Ovary (tissue), 9 donors: ENCODE results near the gene AGAP6. TPM values are rescaled to one million over a fixed set of nuclear protein-coding genes. Genes with fewer than 3 reads are reported as not detected.
"Not testable (repeated sequence)": the region's sequence is repeated elsewhere in the genome, so short reads cannot be mapped to it uniquely, and the experiment has no call there.

ENCODE experiments used
- DNase-seq, 5 donors: peaks; one replicate each; pipeline ENCODE4 v3.0.0-alpha.2; 2019 to 2020
- H3K27ac ChIP-seq, 2 donors: fragments of 200-600 bp; one replicate each; pipeline versions ENCODE4 v1.5.1 to v1.8.0; 2019 to 2022
- H3K27me3 ChIP-seq: fragments of 200-600 bp; one replicate; pipeline ENCODE4 v1.8.0; 2022
- H3K36me3 ChIP-seq: fragments of 200-600 bp; sonication (generic); one replicate; pipeline ENCODE4 v1.5.1; 2019
- H3K4me1 ChIP-seq: one replicate; pipeline ENCODE4 v1.8.1; 2013; ENCODE audit warnings: mild to moderate bottlenecking, moderate library complexity; ENCODE audit not compliant: insufficient read depth
- H3K4me3 ChIP-seq: fragments of 200-600 bp; sonication (generic); one replicate; pipeline ENCODE4 v1.5.1; 2017
- H3K9me3 ChIP-seq, 2 donors: fragments of 200-600 bp in 1 of 2; sonication (generic) in 1 of 2; one replicate each; pipeline versions ENCODE4 v1.5.1 to v1.8.1; 2013 to 2019; ENCODE audit warnings: mild to moderate bottlenecking in 1 of 2, moderate library complexity in 1 of 2
- WGBS, 3 donors: extraction: QIAGEN DNeasy Blood & Tissue Kit in 1 of 3; methylation state at CpG; one replicate each; pipeline versions ENCODE4 v1.1.5 to v1.1.7; 2013 to 2017; 5-methylcytosine and 5-hydroxymethylcytosine counted together
- intact Hi-C, 4 donors: fragments of 100-400 bp; cut with DNase I; formaldehyde crosslinking; loops; one replicate each; pipeline versions ENCODE4 v1.11.0 to v1.15.1; 2022 to 2023
- polyA plus RNA-seq, 2 donors: library from polyadenylated mRNA; stranded (reverse); fragments of 200-250 nt in 1 of 2; fragments of 350-450 nt in 1 of 2; fragmentation: Illumina TruSeq in 1 of 2; extraction: RNeasy Lipid Tissue Mini Kit (QIAGEN cat#74804) in 1 of 2; gene quantifications; one replicate each; pipeline ENCODE4 v1.2.3, GENCODE V29; 2013 to 2014
- total RNA-seq, 7 donors: library from RNA; depleted of rRNA in 2 of 7; stranded (reverse); fragments of >200 nt in 2 of 7; fragmentation: NEBNext Ultra II Directional in 3 of 7; extraction: Animal tissue kit (Norgen Biotek cat#: 25700) in 3 of 7; gene quantifications; one replicate each; pipeline versions ENCODE4 v1.1.0 to v1.2.4, GENCODE V29; 2016 to 2023
- donor health status: DM: no; HTN: no; CAD: no; lungs with moderate emphysema.
- donor health status: DM: no; HTN: no; CAD: no.
- donor health status: Bipolar disorder and iron deficiency.
- donor health status: DM: yes; HTN: yes; CAD: no.
- donor health status: DM: no; HTN: no; CAD: no.
- donor health status: DM: yes; HTN: yes; CAD: no.

The AGAP6 gene
- total and polyA plus RNA-seq, 9 donors: 7.3 to 20.9 (median 10.2) TPM

- H3K27ac ChIP-seq, intact Hi-C loops, H3K4me1 ChIP-seq, H3K4me3 ChIP-seq, H3K27me3 ChIP-seq, DNase-seq, H3K36me3 ChIP-seq, H3K9me3 ChIP-seq: not testable (repeated sequence)
- 95 to 97% (median 96%) methylated on average over 3 of the region's 3 CpGs for WGBS, 3 donors
Measured at GRCh38 chr10:49977756-49978155, 10.4 kb upstream of the AGAP6 start.

- H3K27me3 ChIP-seq, H3K36me3 ChIP-seq, H3K27ac ChIP-seq, H3K9me3 ChIP-seq, H3K4me1 ChIP-seq, H3K4me3 ChIP-seq, DNase-seq, intact Hi-C loops: not testable (repeated sequence)
- WGBS, 3 donors: 80 to 90% (median 85%) methylated on average over 3 of the region's 3 CpGs
Measured at GRCh38 chr10:49987207-49987606, 999 bp upstream of the AGAP6 start.

- H3K27me3 ChIP-seq, DNase-seq, H3K9me3 ChIP-seq, intact Hi-C loops, H3K4me1 ChIP-seq, H3K36me3 ChIP-seq, H3K27ac ChIP-seq, H3K4me3 ChIP-seq: not testable (repeated sequence)
- WGBS, 3 donors: 22 to 27% (median 26%) methylated on average over 5 of the region's 5 CpGs
Measured at GRCh38 chr10:49995321-49995720, 7.1 kb downstream of the AGAP6 start.

GRCh38 chr10:50014024-50014423 is 25.8 kb downstream of the AGAP6 start:
- intact Hi-C loops, DNase-seq, H3K4me3 ChIP-seq, H3K27ac ChIP-seq, H3K27me3 ChIP-seq, H3K36me3 ChIP-seq, H3K9me3 ChIP-seq, H3K4me1 ChIP-seq: not testable (repeated sequence)
- 84 to 92% (median 88%) methylated on average over 4 to 7 of the region's 7 CpGs for WGBS, 3 donors

DNA sequence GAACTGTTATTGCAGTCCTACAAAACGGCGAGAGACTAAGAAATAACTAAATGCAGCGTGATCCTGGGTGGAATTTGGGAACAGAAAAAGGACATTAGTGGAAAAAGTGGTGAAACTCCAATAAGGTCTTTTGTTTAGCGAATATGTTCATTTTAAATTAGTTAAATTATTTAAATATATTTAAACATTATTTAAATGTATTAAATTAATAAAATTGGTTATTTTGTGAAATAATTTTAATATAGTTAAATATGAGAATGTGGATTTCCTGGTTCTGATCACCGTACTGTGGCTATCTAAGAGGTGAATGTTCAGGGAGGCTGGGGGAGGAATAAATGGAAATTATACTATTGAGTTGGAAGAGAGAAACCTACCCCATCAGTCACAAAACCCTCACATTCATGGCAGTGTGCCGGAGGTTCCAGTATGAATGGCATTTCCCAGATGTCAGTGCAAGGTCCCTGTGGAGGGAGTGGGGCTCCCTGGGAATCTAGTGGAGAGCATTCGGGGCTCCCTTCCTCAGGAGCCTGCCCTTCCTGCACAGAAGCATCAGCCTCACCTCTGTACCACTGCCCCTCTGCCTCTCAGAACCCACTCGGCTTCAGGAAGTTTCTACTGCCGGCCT is 27.5 kb downstream of the AGAP6 start:
- H3K36me3 ChIP-seq, DNase-seq, H3K4me3 ChIP-seq, intact Hi-C loops, H3K27me3 ChIP-seq, H3K9me3 ChIP-seq, H3K4me1 ChIP-seq, H3K27ac ChIP-seq: not testable (repeated sequence)
- 61 to 68% (median 64%) methylated on average over 9 of the region's 9 CpGs for WGBS, 3 donors

- H3K27me3 ChIP-seq, DNase-seq, H3K27ac ChIP-seq, H3K9me3 ChIP-seq, H3K36me3 ChIP-seq, H3K4me1 ChIP-seq, H3K4me3 ChIP-seq, intact Hi-C loops: not testable (repeated sequence)
- WGBS, 3 donors: 78 to 82% (median 81%) methylated on average over 5 of the region's 5 CpGs
Measured at GRCh38 chr10:50016926-50017325, 28.7 kb downstream of the AGAP6 start.

GRCh38 chr10:50017646-50018045 is 29.4 kb downstream of the AGAP6 start:
- H3K36me3 ChIP-seq, H3K4me1 ChIP-seq, H3K27ac ChIP-seq, H3K9me3 ChIP-seq, H3K4me3 ChIP-seq, H3K27me3 ChIP-seq, DNase-seq, intact Hi-C loops: not testable (repeated sequence)
- 77 to 79% (median 79%) methylated on average over 5 of the region's 5 CpGs for WGBS, 3 donors

GRCh38 chr10:50019279-50019678 is 31.1 kb downstream of the AGAP6 start:
- WGBS, 3 donors: 83 to 91% (median 83%) methylated on average over 3 of the region's 3 CpGs
- H3K27me3 ChIP-seq, H3K9me3 ChIP-seq, H3K27ac ChIP-seq, intact Hi-C loops, H3K4me3 ChIP-seq, H3K36me3 ChIP-seq, DNase-seq, H3K4me1 ChIP-seq: not testable (repeated sequence)

- not testable (repeated sequence) for H3K27ac ChIP-seq, H3K4me1 ChIP-seq, H3K36me3 ChIP-seq, H3K9me3 ChIP-seq, H3K4me3 ChIP-seq, H3K27me3 ChIP-seq, DNase-seq
- 79 to 88% (median 79%) methylated on average over 12 to 13 of the region's 13 CpGs for WGBS, 3 donors
- intact Hi-C loops: loop anchor here in 1 of 4 donors (10.0 kb wide), 1 partner anchor 134 kb away; no protein-coding TSS in a partner anchor
Measured at GRCh38 chr10:50020451-50021024, 32.3 kb downstream of the AGAP6 start.
